ENCODE measurements around the gene GPR15LG. TPM values are rescaled to one million over a fixed set of nuclear protein-coding genes. Genes with fewer than 3 reads are reported as not detected.

The GPR15LG gene
- total RNA-seq, 4 donors from 2014 or later = not detected

- H3K27me3 ChIP-seq = peaks cover 0 to 17% (median 0%) of the 10 kb centered on the region in 4 donors
- DNase-seq (ENCODE audit: extremely low spot score) = no peak
- TF ChIP-seq POLR2AphosphoS5 (IDR thresholded peaks at IDR 0.05) (no peak), EP300 (IDR thresholded peaks at IDR 0.05) (no peak), POLR2A (IDR thresholded peaks at IDR 0.05; ENCODE audit: low read depth) (no peak)
- TF ChIP-seq, protein P1, sequence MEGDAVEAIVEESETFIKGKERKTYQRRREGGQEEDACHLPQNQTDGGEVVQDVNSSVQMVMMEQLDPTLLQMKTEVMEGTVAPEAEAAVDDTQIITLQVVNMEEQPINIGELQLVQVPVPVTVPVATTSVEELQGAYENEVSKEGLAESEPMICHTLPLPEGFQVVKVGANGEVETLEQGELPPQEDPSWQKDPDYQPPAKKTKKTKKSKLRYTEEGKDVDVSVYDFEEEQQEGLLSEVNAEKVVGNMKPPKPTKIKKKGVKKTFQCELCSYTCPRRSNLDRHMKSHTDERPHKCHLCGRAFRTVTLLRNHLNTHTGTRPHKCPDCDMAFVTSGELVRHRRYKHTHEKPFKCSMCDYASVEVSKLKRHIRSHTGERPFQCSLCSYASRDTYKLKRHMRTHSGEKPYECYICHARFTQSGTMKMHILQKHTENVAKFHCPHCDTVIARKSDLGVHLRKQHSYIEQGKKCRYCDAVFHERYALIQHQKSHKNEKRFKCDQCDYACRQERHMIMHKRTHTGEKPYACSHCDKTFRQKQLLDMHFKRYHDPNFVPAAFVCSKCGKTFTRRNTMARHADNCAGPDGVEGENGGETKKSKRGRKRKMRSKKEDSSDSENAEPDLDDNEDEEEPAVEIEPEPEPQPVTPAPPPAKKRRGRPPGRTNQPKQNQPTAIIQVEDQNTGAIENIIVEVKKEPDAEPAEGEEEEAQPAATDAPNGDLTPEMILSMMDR (IDR thresholded peaks at IDR 0.05) = no peak
- no peak overlapping the region for H3K4me3 ChIP-seq
- intact Hi-C loops (cut with DNase I) = no loop called here
- 78% methylated on average over 1 of the region's 1 CpG for WGBS
- H3K4me1 ChIP-seq = no peaks in the 10 kb centered on the region
- no peaks in the 10 kb centered on the region for H3K36me3 ChIP-seq
- H3K27ac ChIP-seq (replicated peaks in 1 of 4) = no peak overlapping the region
- no peaks in the 10 kb centered on the region for H3K9me3 ChIP-seq
These were observed 56.8 kb downstream of the GPR15LG start for GRCh38 chr10:84230359-84230758.

GRCh38 chr10:84232376-84232775 lies 58.8 kb downstream of the GPR15LG start:
- intact Hi-C loops (cut with DNase I) = no loop called here

DNA sequence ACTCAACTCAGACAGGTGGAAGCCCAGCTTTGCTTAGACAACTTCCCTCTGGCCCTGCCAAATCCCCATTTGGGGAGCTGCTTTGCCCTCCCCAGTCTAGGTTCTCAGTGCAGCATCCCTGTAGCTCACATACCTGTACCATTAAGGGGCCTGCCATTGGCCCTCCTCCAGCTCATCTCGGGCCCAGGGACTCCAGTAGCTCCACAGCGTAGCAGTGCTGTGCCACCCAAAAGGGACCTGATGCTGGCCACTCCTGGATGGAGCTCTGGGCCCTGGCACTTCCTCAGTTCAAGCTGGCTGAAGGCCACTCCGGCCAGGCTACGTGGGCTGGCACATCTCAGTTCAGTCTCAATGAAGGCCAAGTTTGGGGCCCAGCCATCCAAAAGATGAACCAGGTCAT lies 60.3 kb downstream of the GPR15LG start:
- H3K9me3 ChIP-seq = no peaks in the 10 kb centered on the region
- H3K4me3 ChIP-seq = no peak overlapping the region
- no peaks in the 10 kb centered on the region for H3K36me3 ChIP-seq
- no peak for DNase-seq (ENCODE audit: extremely low spot score)
- H3K27me3 ChIP-seq = peaks cover 0 to 46% (median 0%) of the 10 kb centered on the region in 4 donors
- intact Hi-C loops (cut with DNase I) = no loop called here
- WGBS = 95% methylated on average over 4 of the region's 4 CpGs
- TF ChIP-seq EP300 (IDR thresholded peaks at IDR 0.05) (no peak), POLR2A (IDR thresholded peaks at IDR 0.05; ENCODE audit: low read depth) (no peak), POLR2AphosphoS5 (IDR thresholded peaks at IDR 0.05) (no peak)
- TF ChIP-seq, protein P1 (IDR thresholded peaks at IDR 0.05) = no peak
- H3K4me1 ChIP-seq = no peaks in the 10 kb centered on the region
- H3K27ac ChIP-seq (replicated peaks in 1 of 4) = no peak overlapping the region

More at GRCh38 chr10:84232376-84232775, 58.8 kb downstream of the GPR15LG start:
- 87% methylated on average over 7 of the region's 10 CpGs for WGBS
- Histone ChIP-seq H3K9me3 (no peaks in the 10 kb centered on the region), H3K4me1 (no peaks in the 10 kb centered on the region), H3K27me3 (peaks cover 0 to 35% (median 0%) of the 10 kb centered on the region in 4 donors), H3K4me3 (no peak overlapping the region), H3K27ac (replicated peaks in 1 of 4) (no peak overlapping the region), H3K36me3 (no peaks in the 10 kb centered on the region)
- DNase-seq (ENCODE audit: extremely low spot score) = no peak
- no peak for TF ChIP-seq POLR2AphosphoS5 (IDR thresholded peaks at IDR 0.05)
- TF ChIP-seq POLR2A (IDR thresholded peaks at IDR 0.05; ENCODE audit: low read depth) = no peak
- TF ChIP-seq EP300 (IDR thresholded peaks at IDR 0.05) = no peak
- TF ChIP-seq, protein P1 (IDR thresholded peaks at IDR 0.05) = no peak

GRCh38 chr10:84234479-84234878 lies 60.9 kb downstream of the GPR15LG start:
- peaks cover 0 to 46% (median 0%) of the 10 kb centered on the region in 4 donors for H3K27me3 ChIP-seq
- no peaks in the 10 kb centered on the region for H3K36me3 ChIP-seq
- WGBS = 92% methylated on average over 4 of the region's 4 CpGs
- TF ChIP-seq, protein P1 (IDR thresholded peaks at IDR 0.05) = no peak
- TF ChIP-seq POLR2A (IDR thresholded peaks at IDR 0.05; ENCODE audit: low read depth) (no peak), EP300 (IDR thresholded peaks at IDR 0.05) (no peak), POLR2AphosphoS5 (IDR thresholded peaks at IDR 0.05) (no peak)
- intact Hi-C loops (cut with DNase I) = no loop called here
- no peaks in the 10 kb centered on the region for H3K4me1 ChIP-seq
- no peak overlapping the region for H3K27ac ChIP-seq (replicated peaks in 1 of 4)
- no peak for DNase-seq (ENCODE audit: extremely low spot score)
- H3K4me3 ChIP-seq = no peak overlapping the region
- no peaks in the 10 kb centered on the region for H3K9me3 ChIP-seq

Other genes starting within 250 kb of the GPR15LG start
- gene GHITM, start 34.3 kb upstream of the GPR15LG start, total RNA-seq = 100 to 1,000 TPM; 145 to 161 (median 154) TPM
- under 1 TPM in 3 of 4 donors, not detected in 1; under 0.01 to 0.17 (median 0.06) TPM for gene CDHR1, start 20.7 kb downstream of the GPR15LG start, total RNA-seq
- gene LRIT2, start 51.7 kb downstream of the GPR15LG start, total RNA-seq = under 1 TPM in 1 of 4 donors, not detected in 3; 0.19 TPM
- not detected for gene LRIT1, start 67.7 kb downstream of the GPR15LG start, total RNA-seq
- 1 to 10 TPM in 2 of 4 donors, under 1 TPM in 1, not detected in 1; 0.33 to 2.5 (median 1.4) TPM for gene RGR, start 71.3 kb downstream of the GPR15LG start, total RNA-seq
- 10 to 100 TPM; 60.5 to 80.6 (median 63.1) TPM for gene CCSER2, start 154.8 kb downstream of the GPR15LG start, total RNA-seq

Measured in esophagus muscularis mucosa (tissue), 4 donors.